Measurements from ENCODE around the gene POLR2I. TPM values are rescaled to one million over a fixed set of nuclear protein-coding genes. Genes with fewer than 3 reads are reported as not detected.
"Not testable (repeated sequence)": the region's sequence is repeated elsewhere in the genome, so short reads cannot be mapped to it uniquely, and the experiment has no call there.

Gene POLR2I
- polyA plus RNA-seq, 3 donors, result 53.4 to 61.7 (median 55.5) TPM

DNA sequence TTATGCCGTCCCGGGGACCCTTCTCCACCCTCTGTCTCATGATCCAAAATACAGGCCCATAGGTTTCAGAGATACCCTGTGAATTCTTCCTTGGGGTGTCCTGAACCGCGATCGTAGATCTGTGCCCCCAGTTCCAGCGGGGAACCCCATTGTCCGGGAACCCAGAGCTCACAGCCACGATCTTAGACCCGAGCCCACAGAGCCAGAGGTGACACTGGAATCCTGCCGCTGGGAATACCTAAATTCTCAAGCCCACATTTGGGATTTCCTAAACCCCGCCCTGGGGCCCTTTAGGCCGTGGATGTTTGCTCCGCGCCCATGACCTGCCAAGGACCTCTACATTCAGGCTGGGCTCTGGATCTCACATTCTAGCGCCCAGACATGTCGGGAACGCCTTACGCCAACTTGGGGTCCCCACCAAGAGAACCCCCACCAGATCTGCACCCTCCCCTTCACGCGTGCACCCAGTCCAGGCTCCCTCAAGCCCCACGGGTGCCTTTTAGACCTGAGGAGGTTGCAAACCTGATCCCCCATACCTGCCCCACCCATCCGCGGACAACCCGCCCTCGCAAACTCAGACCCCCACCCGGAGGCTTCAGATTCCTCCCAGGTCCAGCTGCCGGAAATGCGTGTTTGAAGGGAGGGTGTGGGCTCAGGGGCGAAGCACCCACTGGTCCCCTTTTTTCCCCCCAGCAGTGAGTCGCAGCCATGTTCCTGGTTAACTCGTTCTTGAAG, 25.8 kb upstream of the POLR2I start:
- peak; percentile 51 for DNase-seq

DNA sequence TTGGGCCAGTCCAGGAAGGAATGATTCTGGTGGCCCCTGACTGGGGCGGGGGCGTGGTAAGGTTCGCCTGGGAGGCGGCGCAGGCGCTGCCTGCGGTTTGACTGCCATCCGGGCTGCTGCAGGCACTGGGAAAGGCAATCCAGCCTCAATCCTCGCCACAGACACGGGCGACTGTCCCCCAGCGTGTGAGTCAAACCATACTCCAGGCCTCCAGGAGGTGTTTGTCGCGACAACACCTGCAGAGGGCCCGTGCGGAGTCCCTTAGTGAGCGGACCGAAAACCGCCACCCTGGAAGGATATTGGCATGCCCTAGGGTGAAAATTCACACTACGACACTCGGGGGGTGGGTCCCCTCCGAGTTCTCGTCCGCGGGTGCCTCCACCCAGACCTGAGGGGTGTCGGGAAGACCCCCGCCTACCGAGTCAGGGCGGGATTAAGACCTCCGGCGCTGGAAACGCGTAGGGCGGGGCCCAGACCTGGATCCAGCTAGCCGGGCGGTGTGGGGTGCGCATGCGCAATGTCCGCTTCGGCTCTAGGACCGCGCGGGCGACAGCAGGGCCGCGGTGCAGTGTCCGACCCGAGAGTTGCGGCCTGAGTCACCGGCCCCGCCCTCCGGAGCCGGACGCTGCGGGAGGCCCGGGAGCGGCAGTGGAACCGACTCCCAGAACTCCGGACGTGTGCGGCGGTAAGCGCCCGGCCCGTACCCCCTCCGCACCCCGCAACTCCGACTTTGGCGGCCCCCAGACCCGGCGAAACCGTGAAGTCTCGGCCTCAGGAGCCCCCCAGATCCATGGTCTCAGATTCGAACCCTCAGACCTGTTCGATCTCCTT, 25.0 kb upstream of the POLR2I start, which contains the start of gene CAPNS1:
TSS of gene CAPNS1 (plus strand) at position 594 of the 831 bp plus-strand sequence. CDS start 946 bp downstream, outside the sequence.
- DNase-seq, result peak; percentile 98

DNA sequence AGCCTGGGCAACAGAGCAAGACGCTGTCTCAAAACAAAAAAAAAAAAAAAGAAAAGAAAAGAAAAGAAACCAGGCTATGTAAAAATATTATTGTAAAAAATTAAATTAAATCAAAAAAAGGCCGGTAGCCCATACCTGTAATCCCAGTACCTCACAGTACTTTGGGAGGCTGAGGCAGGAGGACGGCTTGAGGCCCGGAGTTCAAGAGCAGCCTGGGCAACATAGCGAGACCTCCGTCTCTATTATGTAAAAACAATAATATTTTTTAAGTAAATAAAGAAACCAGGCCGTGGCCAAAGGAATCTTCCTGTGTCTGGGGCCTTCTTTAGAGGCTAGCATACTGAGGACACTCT, 24.4 kb upstream of the POLR2I start:
- no peak for DNase-seq

DNA sequence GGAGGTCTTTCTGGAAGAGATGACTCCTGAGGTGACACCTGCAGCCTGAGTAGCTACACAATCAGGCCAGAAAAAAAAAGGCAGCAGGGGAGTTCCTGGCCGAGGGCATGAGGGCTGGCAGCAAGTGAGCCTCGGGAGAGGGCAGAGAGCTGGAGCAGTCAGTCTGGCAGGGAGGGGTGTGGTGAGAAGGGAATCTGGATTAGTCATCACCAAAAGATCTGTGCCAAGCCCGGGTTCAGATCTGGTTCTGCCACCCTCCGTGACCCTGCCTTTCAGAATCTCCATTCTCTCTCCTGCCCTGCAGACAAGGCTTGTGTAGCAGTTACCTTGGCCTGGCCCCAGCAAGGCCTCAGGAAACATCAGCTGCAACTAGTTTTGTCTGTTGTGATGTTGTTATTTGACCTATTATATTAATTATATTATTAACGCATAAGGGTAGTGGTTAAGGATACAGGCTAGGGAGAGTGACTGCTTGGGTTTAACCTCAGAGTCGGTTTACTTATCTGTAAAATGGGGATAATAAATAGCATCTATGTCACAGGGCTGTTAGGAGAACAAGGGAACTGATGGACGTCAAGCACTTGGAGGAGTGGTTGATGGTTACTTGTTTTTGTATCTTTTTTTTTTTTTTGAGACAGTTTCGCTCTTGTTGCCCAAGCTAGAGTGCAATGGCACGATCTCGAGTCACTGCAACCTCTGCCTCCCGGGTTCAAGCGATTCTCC, 22.4 kb upstream of the POLR2I start:
- no peak for DNase-seq

DNA sequence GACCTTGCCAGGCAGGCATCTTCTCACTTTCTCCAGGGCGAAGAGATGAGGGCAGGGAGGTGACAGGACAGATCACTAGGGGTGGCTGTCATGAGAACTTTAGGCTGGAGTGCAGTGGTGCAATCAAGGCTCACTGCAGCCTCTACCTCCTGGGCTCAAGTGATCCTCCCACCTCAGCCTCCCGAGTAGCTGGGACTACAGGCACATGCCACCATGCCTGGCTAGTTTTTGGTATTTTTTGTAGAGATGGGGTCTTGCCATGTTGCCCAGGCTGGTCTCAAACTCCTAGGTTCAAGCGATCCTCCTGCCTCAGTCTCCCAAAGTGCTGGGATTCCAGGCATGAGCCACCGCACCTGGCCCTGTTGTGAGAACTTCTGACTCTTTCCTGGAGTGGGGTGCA, 20.2 kb upstream of the POLR2I start:
- DNase-seq, result not testable (repeated sequence)

DNA sequence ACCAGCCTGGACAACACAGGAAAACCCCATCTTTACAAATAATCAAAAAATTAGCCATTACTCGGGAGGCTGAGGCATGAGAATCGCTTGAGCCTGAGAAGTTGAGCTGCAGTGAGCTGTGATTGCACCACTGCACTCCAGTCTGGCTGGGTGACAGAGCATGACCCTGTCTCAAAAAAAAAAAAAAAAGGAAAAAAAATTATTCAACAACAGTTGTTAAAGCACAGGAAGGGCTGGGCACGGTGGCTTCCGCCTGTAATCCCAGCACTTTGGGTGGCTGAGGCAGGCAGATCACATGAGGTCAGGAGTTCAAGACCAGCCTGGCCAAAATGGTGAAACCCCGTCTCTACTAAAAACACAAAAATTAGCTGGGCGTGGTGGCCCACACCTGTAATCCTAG, 16.5 kb upstream of the POLR2I start:
- DNase-seq, result not testable (repeated sequence)

DNA sequence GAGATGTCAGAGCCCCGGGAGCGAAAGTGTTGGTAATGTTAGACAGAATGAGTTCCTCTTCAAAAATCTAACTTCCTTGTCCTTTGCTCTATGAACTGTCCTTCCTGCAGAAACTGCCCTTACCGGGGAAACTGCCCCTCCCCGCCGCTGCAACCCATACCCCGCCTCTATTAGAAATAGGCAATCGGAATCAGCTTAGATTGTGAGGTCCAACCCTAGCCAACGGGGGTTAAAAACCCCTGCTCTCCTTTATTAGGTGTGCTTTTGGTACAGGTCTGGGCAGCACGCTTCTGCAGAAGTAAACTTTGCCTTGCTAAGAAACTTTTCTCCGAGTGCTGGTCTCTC, 13.7 kb upstream of the POLR2I start:
- no peak for DNase-seq

DNA sequence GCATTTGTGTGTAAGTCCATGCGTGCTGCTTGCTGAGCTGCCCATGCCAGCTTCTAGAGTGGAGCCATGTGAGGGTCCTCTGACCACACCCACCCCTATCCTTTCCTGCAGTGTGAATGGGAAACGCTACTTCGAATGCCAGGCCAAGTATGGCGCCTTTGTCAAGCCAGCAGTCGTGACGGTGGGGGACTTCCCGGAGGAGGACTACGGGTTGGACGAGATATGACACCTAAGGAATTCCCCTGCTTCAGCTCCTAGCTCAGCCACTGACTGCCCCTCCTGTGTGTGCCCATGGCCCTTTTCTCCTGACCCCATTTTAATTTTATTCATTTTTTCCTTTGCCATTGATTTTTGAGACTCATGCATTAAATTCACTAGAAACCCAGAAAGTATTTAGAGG, 10.9 kb upstream of the POLR2I start:
- no peak for DNase-seq

DNA sequence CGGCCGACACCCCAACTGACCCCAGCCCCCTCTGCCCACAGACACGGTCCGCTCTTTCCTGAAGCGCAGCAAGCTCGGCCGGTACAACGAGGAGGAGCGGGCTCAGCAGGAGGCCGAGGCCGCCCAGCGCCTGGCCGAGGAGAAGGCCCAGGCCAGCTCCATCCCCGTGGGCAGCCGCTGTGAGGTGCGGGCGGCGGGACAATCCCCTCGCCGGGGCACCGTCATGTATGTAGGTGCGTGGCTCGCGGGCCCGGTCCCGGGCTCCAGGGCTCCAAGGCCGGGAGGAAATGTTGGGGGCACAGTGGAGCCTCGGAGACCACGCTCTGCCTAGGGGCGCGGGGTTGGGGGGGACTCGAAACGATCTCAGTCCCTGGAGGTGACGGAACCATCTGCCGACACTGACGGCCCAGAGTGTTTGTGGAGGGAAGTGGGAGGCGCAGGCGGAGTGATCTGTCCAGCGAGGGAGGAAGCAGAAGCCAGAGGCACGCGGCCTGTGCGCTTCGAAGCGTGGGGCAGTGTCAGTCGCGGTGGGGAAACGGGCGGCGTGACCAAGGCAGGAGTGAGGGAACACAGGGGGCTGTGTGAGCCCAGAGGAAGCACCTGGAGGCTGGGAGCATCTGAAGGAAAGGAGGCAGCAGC, 6.9 kb upstream of the POLR2I start:
- no peak for DNase-seq

DNA sequence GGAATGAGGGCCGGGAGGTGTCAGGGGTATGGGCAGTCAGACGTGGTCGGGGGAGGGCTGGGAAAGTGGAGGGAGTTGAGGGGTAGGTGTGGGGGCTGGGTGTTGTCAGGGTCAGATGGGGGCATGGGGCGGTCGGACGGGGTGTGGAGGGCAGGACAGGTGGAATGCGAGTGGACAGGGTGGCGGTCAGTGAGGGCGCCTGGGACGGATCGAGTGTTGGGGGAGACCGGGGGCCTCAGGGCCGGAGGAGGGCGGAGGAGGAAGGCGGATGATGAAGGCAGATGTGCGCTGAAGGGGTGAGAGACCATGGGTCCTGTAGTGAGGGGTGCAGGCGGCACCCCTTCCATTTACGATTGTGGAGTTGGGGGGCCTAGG, 6.3 kb upstream of the POLR2I start:
- no peak for DNase-seq

DNA sequence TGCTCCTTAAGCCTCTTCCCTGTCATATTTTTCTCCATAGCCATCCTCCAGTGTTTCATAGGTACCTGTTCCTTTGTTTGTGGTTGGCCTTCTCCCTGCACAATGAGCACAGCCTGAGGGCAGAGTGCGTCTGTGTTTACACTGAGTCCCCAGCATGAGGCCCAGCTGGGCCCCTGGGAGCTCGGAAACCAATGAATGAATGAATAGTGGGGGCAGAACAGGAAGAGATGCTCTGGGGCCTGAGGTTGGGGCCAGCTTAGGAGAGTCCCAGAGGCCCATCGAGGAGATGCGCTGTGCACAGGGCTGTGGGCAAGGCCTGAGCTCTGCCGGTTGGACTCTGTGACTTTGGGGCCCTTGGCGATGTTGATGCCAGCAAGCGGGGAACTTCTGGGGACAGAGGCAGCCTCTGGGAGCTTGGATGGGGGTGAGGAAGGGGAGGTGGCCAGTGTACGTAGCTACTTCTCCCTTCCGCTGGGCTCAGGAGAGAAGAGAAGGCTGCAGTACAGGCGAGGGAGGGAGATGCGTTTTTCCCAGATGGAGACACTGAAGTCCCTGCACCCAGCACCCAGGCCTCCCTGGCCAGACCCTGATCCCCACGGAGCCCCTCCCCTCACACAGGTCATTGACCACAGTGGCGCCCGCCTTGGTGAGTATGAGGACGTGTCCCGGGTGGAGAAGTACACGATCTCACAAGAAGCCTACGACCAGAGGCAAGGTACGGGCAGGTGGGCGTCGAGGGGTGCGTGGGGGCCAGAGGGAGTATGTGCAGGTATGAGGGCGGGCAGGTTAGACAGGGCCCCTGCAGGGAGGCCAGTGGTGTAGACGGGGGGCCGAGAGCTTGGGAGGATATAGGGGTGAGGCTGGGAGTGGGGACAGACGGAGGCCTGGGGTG, 5.7 kb upstream of the POLR2I start:
- DNase-seq, result no peak

DNA sequence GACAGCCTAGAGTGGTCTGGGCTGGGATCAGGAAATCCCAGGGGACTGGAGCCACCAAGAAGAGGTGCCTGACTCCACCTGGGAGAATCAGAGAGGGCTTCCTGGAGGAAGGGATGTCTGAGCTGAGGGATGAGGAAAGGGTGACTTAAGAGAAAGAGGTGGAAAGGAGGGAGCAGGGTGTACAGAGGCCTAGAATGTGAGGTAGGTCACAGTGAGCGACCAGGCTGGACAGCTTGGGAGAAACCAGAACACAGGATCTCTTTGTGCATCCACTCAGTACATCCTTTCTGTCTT, 1.6 kb upstream of the POLR2I start:
- no peak for DNase-seq

DNA sequence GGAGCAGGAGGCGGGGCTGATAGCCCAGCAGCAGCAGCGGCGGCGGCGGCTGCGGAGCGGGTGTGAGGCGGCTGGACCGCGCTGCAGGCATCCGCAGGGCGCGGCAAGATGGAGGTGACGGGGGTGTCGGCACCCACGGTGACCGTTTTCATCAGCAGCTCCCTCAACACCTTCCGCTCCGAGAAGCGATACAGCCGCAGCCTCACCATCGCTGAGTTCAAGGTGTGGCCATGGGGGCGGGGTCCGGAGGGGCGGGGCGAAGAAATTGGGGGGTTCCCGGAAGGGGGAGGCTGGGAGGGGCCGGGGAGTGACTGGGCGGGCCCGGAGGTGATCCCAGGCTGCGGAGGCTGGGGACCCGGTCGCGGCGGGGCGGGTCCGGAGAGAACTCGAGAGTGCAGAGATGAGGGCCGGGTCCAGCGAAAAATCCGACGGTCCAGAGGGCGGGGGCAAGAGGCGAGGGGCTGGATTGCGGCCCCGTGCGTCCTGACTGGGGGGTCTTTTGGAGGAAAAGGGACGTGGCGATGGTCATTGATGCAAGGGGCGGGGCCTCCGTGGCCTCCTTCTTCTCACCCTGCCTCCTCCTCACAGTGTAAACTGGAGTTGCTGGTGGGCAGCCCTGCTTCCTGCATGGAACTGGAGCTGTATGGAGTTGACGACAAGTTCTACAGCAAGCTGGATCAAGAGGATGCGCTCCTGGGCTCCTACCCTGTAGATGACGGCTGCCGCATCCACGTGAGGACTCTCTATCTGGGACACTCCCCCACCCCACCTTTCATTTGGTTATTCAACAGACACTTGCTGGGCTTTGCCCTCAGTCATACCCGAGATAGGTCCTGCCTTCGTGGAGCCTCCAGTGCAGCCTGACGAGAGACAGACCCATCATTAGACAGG, 1.0 kb upstream of the POLR2I start, which contains the start of gene TBCB:
TSS of gene TBCB (plus strand) at position 16 of the 891 bp plus-strand sequence. CDS start at position 109, 93 bp downstream.
- DNase-seq, result peak; percentile 4

DNA sequence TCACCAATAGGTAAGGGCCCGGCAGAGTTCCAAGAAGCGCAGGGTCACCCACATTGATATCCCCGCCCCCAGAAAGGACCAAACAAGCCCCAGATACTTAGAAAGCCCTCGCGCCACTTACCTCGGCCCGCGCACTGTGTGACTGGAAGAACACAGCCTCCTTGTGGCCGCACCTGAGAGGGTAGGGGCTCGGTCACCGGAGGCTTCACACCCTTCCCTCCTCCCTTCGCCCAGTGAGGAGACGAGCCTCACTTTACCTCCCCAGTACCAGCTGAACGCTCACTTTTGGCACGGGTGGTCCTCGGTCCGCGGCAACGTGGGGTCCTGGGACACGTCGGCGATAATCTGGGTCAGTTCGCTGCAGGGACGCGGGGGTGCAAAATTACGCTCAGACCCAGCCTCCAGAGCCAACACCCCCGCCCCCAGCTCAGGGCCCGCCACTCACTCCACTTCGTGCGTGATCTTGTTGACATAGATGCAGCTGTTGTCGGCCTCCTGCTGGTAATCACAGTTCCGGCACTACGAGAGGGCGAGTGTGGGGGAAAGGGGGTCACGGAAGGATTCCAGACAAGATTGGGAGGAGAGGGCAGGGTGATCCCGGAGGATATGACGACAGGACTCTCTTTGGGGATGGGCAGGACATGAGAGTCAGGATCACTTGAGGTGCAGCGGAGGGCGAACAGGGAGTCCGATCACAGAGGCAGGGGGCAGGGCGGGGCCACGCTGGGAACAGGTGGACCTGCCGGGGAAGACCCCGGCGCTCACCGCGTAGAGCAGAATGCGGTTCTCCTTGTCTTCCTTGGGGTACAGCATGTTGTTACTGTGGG, 568 bp downstream of the POLR2I start:
- peak; percentile 16 for DNase-seq

DNA sequence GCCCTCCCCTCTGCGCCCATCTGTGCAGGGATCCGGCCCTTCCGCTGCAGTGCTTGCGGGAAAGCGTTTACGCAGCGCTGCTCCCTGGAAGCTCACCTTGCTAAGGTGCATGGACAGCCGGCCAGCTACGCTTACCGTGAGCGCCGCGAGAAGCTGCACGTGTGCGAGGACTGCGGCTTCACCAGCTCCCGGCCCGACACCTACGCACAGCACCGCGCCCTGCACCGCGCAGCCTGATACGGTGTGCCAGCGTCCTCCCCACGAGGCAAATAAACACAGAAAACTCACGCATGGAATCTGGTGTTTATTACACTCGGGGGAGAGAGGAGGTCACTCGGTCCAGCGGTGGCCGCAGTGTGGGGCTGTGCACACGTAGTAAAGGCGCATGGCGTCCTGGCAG, 1.2 kb downstream of the POLR2I start:
- no peak for DNase-seq

DNA sequence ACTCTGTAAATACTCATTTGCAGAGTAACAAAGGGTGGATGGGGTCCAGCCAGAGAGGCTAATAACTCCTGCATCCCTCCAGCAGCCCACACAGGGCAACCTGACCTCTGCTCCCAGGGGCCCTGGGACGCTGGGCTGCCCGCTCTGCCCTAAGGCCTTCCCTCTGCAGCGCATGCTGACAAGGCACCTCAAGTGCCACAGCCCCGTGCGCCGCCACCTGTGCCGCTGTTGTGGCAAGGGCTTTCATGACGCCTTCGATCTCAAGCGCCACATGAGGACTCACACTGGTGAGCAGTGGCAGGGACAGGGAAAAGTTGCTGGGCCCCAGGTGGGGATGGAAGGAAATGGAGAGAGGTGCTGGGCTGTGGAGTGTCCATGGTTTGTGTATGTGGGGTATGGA, 2.0 kb downstream of the POLR2I start:
- DNase-seq, result no peak

DNA sequence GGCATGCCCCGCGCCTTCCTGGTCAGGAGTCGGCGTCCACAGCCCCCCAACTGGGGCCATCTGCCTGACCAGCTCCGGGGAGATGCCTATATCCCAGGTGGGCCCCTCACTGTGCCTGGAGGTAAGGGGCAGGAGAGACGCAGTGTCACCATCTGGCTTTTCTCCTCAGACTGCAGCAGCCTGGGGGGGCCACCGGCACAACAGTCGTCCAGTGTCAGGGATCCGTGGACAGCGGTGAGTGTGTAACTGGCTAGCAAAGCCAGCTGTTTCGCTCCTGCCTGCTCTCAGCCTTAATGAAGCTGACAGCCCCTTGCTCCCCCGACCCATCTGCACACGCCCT, 3.5 kb downstream of the POLR2I start:
- no peak for DNase-seq

DNA sequence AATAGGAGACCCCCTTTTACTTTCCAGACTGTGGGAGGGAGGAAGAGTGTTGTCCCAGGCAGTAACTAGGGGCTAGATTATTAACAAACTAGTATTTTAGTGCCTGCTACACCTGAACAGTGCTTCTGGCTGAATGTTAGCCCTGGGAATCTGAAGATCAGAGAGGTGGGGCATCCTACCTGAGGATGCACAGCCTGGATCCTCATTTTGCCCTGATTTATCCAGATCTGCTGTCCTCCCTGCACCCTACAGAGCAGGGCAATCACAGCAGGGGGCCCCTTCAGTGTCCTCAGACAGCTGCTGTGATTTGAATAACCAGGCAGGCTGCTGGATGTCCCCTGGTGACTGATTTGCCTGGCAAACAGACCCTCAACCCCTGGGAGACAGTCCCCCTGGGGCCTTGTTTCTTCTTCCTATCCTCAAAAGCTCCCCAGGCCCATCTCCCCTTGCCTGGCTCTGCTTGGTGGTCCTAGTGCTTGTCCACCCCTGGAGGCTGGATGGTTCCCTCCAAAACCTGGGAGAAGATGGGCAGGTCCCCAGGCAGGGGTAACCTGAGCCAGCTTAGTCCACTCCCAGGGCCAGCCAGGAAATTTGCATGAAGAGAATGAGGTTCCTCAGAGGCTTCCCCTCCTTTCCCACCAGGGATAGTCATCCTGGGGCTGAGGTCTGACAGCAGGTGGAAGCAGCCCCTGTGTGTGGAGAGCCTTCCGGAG, 4.0 kb downstream of the POLR2I start, which contains the start of gene OVOL3:
TSS of gene OVOL3 (plus strand) at position 657 of the 713 bp plus-strand sequence. CDS start 60 bp downstream, outside the sequence.
- no peak for DNase-seq

DNA sequence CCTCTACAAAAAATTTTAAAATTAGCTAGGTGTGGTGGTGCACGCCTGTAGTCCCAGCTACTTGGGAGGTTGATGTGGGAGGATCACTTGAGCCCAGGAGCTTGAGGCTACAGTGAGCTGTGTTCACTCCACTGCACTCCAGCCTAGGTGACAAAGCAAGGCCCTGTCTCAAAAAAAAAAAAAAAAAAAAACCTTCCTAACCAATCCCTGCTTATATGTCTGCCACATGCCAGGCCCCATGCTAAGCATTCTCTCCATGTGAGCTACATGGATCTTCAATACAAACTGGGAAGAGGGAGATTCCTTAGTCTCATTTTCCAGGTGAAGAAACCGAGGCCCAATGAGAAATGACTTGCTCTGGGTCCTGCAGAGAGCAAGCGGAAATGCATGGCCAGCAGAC, 6.0 kb downstream of the POLR2I start:
- DNase-seq, result no peak

Data from renal pelvis (tissue), 4 donors.